ENCODE results near the gene FNIP2. TPM values are rescaled to one million over a fixed set of nuclear protein-coding genes. Genes with fewer than 3 reads are reported as not detected.
A peak's percentile ranks its signal among the peaks of the same experiment; 100 is the strongest.
"Not testable (repeated sequence)": the region's sequence is repeated elsewhere in the genome, so short reads cannot be mapped to it uniquely, and the experiment has no call there.

FNIP2 gene
- total and polyA plus RNA-seq, 7 donors, result 15.6 to 92.1 (median 33.3) TPM

GRCh38 chr4:158825433-158826036 is 56.7 kb downstream of the FNIP2 start:
- H3K27me3 ChIP-seq (ENCODE audit: insufficient read depth in 3 of 3, low read length in 2 of 3), result no peaks in the 10 kb centered on the region
- no peak for TF ChIP-seq CTCF (IDR thresholded peaks at IDR 0.05)
- intact Hi-C loops (cut with DNase I), result loop anchor here in 1 of 2 donors (1.0 kb wide), 1 partner anchor 56 kb away; the partner anchor contains the start of gene FNIP2
- H3K36me3 ChIP-seq (ENCODE audit: insufficient read depth in 1 of 2, low read depth in 1 of 2), result peaks cover 15 to 20% of the 10 kb centered on the region in 2 donors
- peaks cover 61% of the 10 kb centered on the region for H3K4me1 ChIP-seq
- no peak for ATAC-seq
- WGBS, 3 donors, result 32 to 51% (median 34%) methylated on average over 4 of the region's 4 CpGs
- peak overlapping the region; percentile 85 for H3K27ac ChIP-seq
- H3K9me3 ChIP-seq, result no peaks in the 10 kb centered on the region
- peak overlapping the region; percentile 5 for H3K4me3 ChIP-seq
- DNase-seq, result no peak

GRCh38 chr4:158826057-158826456 is 57.2 kb downstream of the FNIP2 start:
- peak in 3 of 4 donors; percentile 50 to 63 (median 60) for ATAC-seq
- H3K9me3 ChIP-seq, result no peaks in the 10 kb centered on the region
- peak overlapping the region; percentile 5 for H3K4me3 ChIP-seq
- H3K27ac ChIP-seq, result peak overlapping the region; percentile 85
- no peaks in the 10 kb centered on the region for H3K27me3 ChIP-seq (ENCODE audit: insufficient read depth in 3 of 3, low read length in 2 of 3)
- no peak for DNase-seq
- intact Hi-C loops (cut with DNase I), result no loop called here
- H3K36me3 ChIP-seq (ENCODE audit: insufficient read depth in 1 of 2, low read depth in 1 of 2), result peaks cover 18 to 25% of the 10 kb centered on the region in 2 donors
- peaks cover 56% of the 10 kb centered on the region for H3K4me1 ChIP-seq
- TF ChIP-seq CTCF (IDR thresholded peaks at IDR 0.05), result no peak

- TF ChIP-seq CTCF (IDR thresholded peaks at IDR 0.05), result no peak
- Histone ChIP-seq H3K27ac (peak overlapping the region; percentile 85), H3K4me3 (no peak overlapping the region), H3K4me1 (peaks cover 47% of the 10 kb centered on the region), H3K36me3 (ENCODE audit: insufficient read depth in 1 of 2, low read depth in 1 of 2) (peaks cover 19 to 33% of the 10 kb centered on the region in 2 donors), H3K27me3 (ENCODE audit: insufficient read depth in 3 of 3, low read length in 2 of 3) (no peaks in the 10 kb centered on the region), H3K9me3 (no peaks in the 10 kb centered on the region)
- intact Hi-C loops (cut with DNase I), result no loop called here
- no peak for ATAC-seq
- 77 to 81% (median 78%) methylated on average over 1 of the region's 1 CpG for WGBS, 3 donors
- no peak for DNase-seq
These were observed 58.1 kb downstream of the FNIP2 start for GRCh38 chr4:158826882-158827281.

GRCh38 chr4:158827543-158827981 is 58.7 kb downstream of the FNIP2 start:
- ATAC-seq (no peak), DNase-seq (no peak)
- Histone ChIP-seq H3K9me3 (no peaks in the 10 kb centered on the region), H3K27me3 (ENCODE audit: insufficient read depth in 3 of 3, low read length in 2 of 3) (no peaks in the 10 kb centered on the region), H3K4me3 (no peak overlapping the region), H3K36me3 (ENCODE audit: insufficient read depth in 1 of 2, low read depth in 1 of 2) (peaks cover 22 to 40% of the 10 kb centered on the region in 2 donors), H3K27ac (peak overlapping the region; percentile 85), H3K4me1 (peaks cover 45% of the 10 kb centered on the region)
- no peak for TF ChIP-seq CTCF (IDR thresholded peaks at IDR 0.05)
- intact Hi-C loops (cut with DNase I), result no loop called here
- 56 to 73% (median 60%) methylated on average over 5 of the region's 5 CpGs for WGBS, 3 donors

GRCh38 chr4:158828151-158828550 is 59.3 kb downstream of the FNIP2 start:
- H3K4me3 ChIP-seq; H3K27me3 ChIP-seq (ENCODE audit: insufficient read depth in 3 of 3, low read length in 2 of 3); DNase-seq; ATAC-seq; H3K27ac ChIP-seq; intact Hi-C loops (cut with DNase I); H3K9me3 ChIP-seq: not testable (repeated sequence)
- Histone ChIP-seq H3K36me3 (ENCODE audit: insufficient read depth in 1 of 2, low read depth in 1 of 2) (peaks cover 22 to 46% of the 10 kb centered on the region in 2 donors), H3K4me1 (peaks cover 45% of the 10 kb centered on the region)
- WGBS, 3 donors, result 93 to 99% (median 97%) methylated on average over 8 of the region's 8 CpGs
